Activated naive CD8-positive, alpha-beta T cell (primary cell): ENCODE measurements around the gene EHMT1.
"Not testable (repeated sequence)": the region's sequence is repeated elsewhere in the genome, so short reads cannot be mapped to it uniquely, and the experiment has no call there.

Source experiments
- H3K27ac Mint-ChIP-seq: one replicate; pipeline ENCODE4 v1.8.0; 2021; ENCODE audit warnings: mixed read lengths
- H3K27me3 Mint-ChIP-seq: one replicate; pipeline ENCODE4 v1.8.0; 2021; ENCODE audit warnings: mixed read lengths
- H3K36me3 Mint-ChIP-seq: one replicate; pipeline ENCODE4 v1.8.0; 2021; ENCODE audit warnings: mixed read lengths
- H3K4me1 Mint-ChIP-seq: one replicate; pipeline ENCODE4 v1.8.0; 2021; ENCODE audit warnings: low read depth, mixed read lengths
- H3K4me3 Mint-ChIP-seq: one replicate; pipeline ENCODE4 v1.8.0; 2021; ENCODE audit warnings: mild to moderate bottlenecking, mixed read lengths
- H3K9me3 Mint-ChIP-seq: one replicate; pipeline ENCODE4 v1.8.0; 2021; ENCODE audit warnings: low read depth, mixed read lengths

EHMT1 gene

DNA sequence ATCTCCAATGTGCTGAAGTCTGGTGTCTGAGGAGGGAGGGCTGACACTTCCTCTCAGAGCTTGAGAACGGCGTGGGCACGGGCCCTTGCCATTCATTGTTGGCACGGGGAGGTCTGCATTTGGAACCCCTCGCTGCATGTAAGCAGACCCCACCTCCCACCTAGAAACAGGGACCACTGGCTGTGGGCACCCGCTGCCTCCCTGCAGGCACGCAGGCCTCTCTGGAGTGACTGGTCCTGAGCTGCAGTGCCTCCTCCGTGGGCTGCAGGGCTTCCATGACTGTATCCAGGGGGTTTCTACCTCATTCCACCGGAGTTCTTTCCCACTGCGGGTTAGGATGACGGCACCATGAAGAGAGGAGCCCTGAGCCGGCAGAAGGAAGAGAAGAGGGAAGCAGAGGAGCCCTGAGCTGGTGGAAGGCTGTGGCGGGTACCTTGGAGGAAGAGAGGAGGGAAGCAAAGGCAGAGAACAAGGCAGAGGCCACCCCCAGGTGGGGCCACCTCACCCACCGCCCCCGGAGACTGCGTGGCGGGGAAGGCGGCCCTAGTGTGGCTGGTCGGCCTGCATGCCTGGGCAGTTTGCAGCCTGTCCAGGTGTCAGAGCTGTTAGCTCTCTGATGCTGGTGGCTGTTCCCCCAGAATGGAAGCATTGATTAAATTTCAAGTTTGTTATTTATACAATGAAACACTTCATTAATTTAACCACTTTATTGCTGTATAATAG is 183.9 kb downstream of the EHMT1 start:
- peaks cover 7% of the 10 kb centered on the region for H3K4me1 Mint-ChIP-seq
- H3K36me3 Mint-ChIP-seq, result peaks cover 6% of the 10 kb centered on the region
- H3K9me3 Mint-ChIP-seq, result no peaks in the 10 kb centered on the region
- no peak overlapping the region for H3K4me3 Mint-ChIP-seq
- no peak overlapping the region for H3K27ac Mint-ChIP-seq
- no peaks in the 10 kb centered on the region for H3K27me3 Mint-ChIP-seq

DNA sequence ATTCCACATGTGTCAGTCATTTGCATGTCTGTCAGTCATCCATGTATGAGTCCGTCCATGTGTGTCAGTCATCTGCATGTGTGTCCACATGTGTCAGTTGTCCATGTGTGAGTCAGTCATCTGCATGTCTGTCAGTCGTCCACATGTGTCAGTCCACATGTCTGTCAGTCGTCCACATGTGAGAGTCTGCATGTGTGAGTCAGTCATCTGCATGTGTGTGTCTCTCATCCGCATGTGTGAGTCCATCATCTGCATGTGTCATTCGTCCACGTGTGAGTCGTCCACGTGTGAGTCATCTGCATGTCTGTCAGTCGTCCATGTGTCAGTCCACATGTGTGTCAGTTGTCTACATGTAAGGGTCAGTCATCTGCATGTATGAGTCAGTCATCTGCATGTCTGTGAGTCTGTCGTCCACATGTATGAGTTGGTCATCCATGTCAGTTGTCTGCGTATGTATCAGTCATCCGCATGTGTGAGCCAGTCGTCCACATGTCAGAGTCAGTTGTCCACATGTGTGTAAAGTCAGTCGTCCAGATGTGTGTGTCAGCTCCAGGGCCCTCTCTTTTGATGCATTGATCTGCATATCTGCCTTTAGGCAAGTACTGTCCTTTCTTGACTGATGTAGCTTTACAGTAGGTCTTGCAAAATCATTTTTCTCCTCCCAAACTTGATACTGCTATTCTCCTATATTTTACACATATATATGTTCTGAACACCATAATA is 186.3 kb downstream of the EHMT1 start:
- Mint-ChIP-seq H3K4me3 (no peak overlapping the region), H3K36me3 (peaks cover 6% of the 10 kb centered on the region), H3K4me1 (peaks cover 13% of the 10 kb centered on the region), H3K27ac (no peak overlapping the region), H3K9me3 (no peaks in the 10 kb centered on the region), H3K27me3 (no peaks in the 10 kb centered on the region)

DNA sequence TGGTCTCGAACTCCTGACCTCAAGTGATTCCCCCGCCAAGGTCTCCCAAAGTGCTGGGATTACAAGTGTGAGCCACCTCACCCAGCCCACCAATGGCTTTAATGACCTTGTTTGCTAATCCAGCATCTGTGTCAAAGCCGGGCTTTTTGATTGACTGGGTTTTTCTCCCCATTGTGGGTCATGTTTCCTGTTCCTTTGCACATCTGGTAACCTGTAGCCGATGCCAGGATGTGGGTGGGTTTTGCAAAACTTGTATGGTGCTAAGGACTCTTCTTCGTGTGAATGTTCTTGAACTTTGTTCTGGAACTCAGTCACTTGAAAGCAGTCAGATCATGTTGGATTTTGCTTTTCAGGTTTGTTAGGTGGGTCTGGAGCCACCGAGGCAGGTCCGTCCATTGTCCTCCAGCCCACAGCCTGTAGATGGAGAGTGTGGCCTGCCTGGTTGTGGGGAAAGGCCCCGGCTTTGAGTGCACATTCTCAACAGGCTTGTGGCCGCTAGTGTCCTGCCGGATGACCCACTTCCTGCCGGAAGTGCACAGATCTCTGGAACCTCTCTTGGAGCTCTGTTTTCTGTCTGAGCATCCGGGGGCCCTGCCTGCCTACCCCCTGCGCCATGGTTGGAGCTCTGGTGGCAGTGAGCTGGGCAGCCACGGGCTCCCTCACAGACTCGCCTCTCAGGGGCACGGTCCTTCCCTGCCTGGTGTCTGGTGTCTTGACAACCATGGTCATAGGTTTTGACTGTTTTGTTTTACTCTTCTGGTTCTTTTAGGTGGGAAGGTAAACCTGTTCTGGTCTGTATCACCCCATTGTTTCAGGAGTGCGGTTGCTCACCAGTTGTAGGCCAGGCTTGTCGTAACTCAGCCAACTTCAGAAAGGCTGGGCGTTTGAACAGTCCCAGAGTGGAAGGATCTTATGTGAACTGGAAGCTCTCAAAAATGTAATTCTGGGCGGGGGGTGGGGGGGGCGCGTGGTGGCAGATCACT is 189.2 kb downstream of the EHMT1 start:
- Mint-ChIP-seq H3K36me3 (peaks cover 6% of the 10 kb centered on the region), H3K9me3 (no peaks in the 10 kb centered on the region), H3K4me1 (peaks cover 13% of the 10 kb centered on the region), H3K4me3 (no peak overlapping the region), H3K27me3 (no peaks in the 10 kb centered on the region), H3K27ac (no peak overlapping the region)

DNA sequence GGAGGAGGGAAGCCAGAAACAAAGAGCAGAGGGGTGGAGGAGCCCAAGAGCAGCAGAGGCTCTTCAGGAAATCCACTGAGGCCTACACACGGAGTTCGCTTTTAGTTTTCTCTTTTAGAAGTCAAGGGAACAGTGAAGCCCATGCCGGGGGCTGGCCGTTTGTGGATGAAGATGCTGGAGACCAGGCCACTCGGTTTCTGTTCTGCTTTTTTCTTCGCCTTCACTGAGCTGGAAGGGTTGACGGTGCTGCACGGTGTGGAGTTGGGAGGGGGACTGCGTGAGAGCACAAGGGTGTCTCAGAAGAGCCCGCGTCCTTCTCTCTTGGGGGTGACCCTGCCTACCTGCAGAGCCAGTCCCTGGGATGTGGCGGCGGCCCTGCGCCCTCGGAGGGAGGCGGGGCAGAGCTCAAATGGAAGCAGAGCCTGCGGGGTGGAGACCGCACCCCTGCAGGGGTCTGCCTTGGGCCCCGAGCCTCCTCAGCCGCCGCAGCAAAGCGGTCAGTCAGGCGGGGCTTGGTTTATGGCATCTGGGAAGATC is 190.3 kb downstream of the EHMT1 start:
- Mint-ChIP-seq H3K4me1 (peaks cover 13% of the 10 kb centered on the region), H3K9me3 (no peaks in the 10 kb centered on the region), H3K27me3 (no peaks in the 10 kb centered on the region), H3K36me3 (peaks cover 2% of the 10 kb centered on the region), H3K4me3 (no peak overlapping the region), H3K27ac (no peak overlapping the region)

DNA sequence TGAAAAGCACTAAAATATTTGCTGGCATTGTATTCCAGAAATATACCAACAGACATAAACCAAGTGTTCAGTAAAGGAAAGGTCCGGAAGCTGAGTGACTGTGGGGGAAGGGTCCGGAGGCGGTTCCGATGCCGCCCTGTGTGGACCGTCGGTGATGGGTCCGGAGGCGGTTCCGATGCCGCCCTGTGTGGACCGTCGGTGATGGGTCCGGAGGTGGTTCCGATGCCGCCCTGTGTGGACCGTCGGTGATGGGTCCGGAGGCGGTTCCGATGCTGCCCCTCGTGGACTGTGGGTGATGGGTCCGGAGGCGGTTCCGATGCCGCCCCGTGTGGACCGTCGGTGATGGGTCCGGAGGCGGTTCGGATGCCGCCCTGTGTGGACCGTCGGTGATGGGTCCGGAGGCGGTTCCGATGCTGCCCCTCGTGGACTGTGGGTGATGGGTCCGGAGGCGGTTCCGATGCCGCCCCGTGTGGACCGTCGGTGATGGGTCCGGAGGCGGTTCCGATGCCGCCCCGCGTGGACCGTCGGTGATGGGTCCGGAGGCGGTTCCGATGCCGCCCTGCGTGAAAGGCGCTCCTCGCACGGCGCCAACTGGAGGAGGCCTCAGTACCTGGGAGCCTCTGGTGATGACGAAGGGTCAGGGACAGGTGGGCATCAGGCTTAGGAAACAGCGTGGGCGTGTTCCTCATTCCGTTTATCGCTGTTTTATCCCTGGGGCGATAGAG is 191.1 kb downstream of the EHMT1 start:
- not testable (repeated sequence) for H3K36me3 Mint-ChIP-seq, H3K9me3 Mint-ChIP-seq, H3K27me3 Mint-ChIP-seq, H3K4me3 Mint-ChIP-seq, H3K27ac Mint-ChIP-seq
- peaks cover 13% of the 10 kb centered on the region for H3K4me1 Mint-ChIP-seq

DNA sequence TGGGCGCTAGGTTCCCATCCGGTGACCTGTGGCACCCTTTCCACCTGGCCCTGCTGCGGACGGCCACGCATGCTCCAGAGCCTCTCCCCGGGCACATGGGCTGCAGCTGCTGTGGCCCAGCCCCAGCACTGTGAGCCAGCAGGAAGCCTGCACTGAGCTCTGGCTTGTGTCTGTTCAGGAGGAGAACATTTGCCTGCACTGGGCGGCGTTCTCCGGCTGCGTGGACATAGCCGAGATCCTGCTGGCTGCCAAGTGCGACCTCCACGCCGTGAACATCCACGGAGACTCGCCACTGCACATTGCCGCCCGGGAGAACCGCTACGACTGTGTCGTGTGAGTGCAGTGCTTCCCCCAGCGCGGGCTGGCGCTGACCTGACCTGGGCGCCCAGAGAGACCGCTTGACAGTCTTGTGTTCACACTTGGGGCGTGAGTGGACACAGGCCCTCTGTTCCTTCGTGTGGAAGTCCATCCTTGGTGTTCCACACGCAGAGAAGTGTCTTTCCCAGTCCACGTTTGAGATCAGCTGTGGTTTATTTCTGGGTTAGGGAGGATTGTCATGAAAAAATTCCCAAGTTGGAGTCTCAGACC is 192.6 kb downstream of the EHMT1 start:
- H3K4me3 Mint-ChIP-seq, result no peak overlapping the region

DNA sequence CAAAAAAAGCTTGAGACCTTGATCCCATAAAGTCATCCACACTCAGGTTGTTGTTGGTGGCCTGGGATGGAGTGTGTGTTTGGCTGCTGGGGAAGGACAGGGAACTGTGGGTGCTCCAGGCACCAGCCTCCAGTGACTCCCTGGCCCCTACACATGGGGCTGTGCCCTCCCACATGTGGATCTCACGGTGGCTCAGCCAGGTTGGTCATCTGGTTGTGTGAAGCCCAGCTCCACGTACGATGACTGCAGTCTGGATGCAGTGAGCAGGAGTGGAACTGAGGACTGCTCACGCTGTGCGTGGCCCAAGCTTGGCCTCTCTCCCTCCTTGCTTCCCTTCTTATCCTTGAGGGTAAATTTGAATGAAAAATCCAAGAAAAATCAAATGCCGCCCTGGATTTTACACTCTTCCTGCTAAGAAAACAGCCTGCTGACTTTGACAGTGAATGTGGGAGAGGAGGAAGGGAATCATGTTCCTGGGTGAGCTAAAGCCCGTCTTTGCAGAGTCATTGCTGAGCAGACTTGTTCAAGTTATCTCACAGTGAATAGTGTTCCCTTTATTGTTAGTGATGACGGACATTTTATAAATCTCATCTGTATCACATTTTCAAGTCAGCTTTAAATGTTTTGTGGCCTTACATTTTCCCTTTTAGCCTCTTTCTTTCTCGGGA is 193.7 kb downstream of the EHMT1 start:
- Mint-ChIP-seq H3K36me3 (peaks cover 3% of the 10 kb centered on the region), H3K4me3 (no peak overlapping the region), H3K27ac (no peak overlapping the region)

More for the DNA sequence above, 192.6 kb downstream of the EHMT1 start:
- H3K27ac Mint-ChIP-seq, result no peak overlapping the region
- H3K4me1 Mint-ChIP-seq, result peaks cover 13% of the 10 kb centered on the region
- H3K27me3 Mint-ChIP-seq, result no peaks in the 10 kb centered on the region
- H3K36me3 Mint-ChIP-seq, result peaks cover 3% of the 10 kb centered on the region
- no peaks in the 10 kb centered on the region for H3K9me3 Mint-ChIP-seq

DNA sequence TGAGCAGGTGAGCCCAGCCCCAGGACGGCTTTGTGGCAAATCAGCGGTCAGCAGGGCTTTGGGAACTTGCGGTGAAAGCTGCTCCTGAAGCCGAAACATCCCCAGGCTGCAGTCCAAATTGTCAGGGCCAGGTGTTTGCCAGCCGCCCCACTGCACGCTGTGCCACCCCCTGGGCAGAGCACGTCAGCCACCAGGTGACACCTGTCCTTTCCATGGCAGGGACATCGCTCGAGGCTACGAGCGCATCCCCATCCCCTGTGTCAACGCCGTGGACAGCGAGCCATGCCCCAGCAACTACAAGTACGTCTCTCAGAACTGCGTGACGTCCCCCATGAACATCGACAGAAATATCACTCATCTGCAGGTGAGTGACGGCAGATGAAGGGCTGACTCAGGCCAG is 194.4 kb downstream of the EHMT1 start:
- Mint-ChIP-seq H3K9me3 (no peaks in the 10 kb centered on the region), H3K27me3 (no peaks in the 10 kb centered on the region), H3K4me1 (peaks cover 3% of the 10 kb centered on the region), H3K27ac (no peak overlapping the region), H3K4me3 (no peak overlapping the region), H3K36me3 (peaks cover 4% of the 10 kb centered on the region)

More for the DNA sequence above, 193.7 kb downstream of the EHMT1 start:
- Mint-ChIP-seq H3K9me3 (no peaks in the 10 kb centered on the region), H3K4me1 (peaks cover 8% of the 10 kb centered on the region), H3K27me3 (no peaks in the 10 kb centered on the region)

DNA sequence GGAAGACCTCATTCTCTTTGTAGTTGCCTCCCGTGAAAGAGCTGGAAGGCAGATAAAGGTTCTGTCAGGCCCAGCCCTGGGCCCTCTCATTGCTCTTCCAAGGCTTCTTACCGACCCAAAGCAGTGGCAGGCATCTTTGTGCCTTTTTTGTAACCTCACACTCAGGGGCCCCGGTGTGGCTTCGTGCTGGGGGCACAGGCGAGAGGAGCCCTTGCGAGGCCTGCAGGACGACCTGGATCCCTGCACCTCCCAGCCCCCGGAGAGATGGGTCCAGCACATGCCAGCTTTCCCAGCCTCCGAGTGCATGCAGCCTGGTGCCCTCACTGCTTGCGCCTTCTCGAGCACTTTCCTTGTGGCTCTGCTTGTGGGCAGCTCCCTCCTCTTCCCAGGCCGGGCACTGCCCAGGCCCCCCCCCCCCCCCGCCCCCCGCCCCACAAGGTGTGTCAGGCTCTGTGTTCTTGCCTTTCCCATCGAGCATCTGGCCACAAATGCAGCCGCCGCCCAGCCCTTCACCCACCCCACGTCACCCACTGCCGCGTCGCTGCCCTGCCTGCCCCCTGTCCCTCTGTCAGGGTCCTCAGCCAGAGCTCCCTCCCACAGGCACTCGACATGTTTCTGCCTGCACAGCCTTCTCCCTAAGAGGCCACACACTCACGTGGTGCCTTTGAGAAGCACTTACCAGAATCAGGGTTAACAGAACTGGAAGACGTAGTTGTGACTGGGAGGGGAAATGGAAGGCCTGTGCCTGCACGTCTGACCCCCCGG is 195.0 kb downstream of the EHMT1 start:
- H3K36me3 Mint-ChIP-seq, result peaks cover 5% of the 10 kb centered on the region
- no peak overlapping the region for H3K27ac Mint-ChIP-seq
- no peaks in the 10 kb centered on the region for H3K4me1 Mint-ChIP-seq
- no peaks in the 10 kb centered on the region for H3K9me3 Mint-ChIP-seq
- H3K27me3 Mint-ChIP-seq, result no peaks in the 10 kb centered on the region
- no peak overlapping the region for H3K4me3 Mint-ChIP-seq

DNA sequence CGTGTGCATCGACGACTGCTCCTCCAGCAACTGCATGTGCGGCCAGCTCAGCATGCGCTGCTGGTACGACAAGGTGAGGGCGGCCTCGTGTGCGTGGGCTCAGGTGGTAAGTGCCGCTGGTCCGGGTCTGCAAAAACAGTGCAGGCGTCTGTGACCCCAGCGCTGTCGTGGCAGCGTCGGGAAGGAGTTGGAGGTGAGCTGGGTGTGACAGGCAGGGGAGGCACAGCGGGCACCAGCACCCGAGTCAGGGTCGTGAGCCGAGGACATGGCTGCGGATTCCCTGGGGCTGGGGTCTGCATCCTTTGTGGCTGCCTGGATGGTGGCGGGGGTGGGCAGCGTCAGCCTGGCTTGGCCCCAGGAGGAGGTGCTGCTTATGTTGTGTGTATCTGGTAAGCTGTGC is 195.6 kb downstream of the EHMT1 start:
- H3K4me1 Mint-ChIP-seq, result no peaks in the 10 kb centered on the region
- H3K4me3 Mint-ChIP-seq, result no peak overlapping the region
- no peaks in the 10 kb centered on the region for H3K9me3 Mint-ChIP-seq
- peaks cover 5% of the 10 kb centered on the region for H3K36me3 Mint-ChIP-seq
- no peaks in the 10 kb centered on the region for H3K27me3 Mint-ChIP-seq
- H3K27ac Mint-ChIP-seq, result no peak overlapping the region

DNA sequence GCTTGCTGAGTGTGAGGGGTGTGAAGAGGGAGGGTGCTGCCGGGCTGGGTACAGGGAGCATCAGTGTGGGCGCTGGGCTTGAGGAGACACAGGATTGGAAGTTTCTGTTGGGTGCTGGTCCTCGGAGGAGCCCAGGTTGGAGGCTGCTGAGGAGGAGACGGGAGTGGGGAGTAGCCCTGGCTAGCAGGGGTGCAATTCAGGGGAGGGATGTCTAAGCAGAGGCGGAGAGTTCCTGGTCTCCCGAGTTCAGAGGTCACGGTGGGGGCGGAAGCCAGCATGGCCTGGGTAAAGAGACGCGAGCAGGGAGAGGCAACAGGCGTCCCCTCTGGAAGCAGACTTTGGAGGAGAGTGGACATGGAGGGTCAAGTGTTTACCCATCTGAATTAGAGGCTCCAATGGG is 196.0 kb downstream of the EHMT1 start:
- no peak overlapping the region for H3K4me3 Mint-ChIP-seq
- no peaks in the 10 kb centered on the region for H3K9me3 Mint-ChIP-seq
- H3K36me3 Mint-ChIP-seq, result peaks cover 5% of the 10 kb centered on the region
- H3K27me3 Mint-ChIP-seq, result no peaks in the 10 kb centered on the region
- no peak overlapping the region for H3K27ac Mint-ChIP-seq
- H3K4me1 Mint-ChIP-seq, result no peaks in the 10 kb centered on the region

DNA sequence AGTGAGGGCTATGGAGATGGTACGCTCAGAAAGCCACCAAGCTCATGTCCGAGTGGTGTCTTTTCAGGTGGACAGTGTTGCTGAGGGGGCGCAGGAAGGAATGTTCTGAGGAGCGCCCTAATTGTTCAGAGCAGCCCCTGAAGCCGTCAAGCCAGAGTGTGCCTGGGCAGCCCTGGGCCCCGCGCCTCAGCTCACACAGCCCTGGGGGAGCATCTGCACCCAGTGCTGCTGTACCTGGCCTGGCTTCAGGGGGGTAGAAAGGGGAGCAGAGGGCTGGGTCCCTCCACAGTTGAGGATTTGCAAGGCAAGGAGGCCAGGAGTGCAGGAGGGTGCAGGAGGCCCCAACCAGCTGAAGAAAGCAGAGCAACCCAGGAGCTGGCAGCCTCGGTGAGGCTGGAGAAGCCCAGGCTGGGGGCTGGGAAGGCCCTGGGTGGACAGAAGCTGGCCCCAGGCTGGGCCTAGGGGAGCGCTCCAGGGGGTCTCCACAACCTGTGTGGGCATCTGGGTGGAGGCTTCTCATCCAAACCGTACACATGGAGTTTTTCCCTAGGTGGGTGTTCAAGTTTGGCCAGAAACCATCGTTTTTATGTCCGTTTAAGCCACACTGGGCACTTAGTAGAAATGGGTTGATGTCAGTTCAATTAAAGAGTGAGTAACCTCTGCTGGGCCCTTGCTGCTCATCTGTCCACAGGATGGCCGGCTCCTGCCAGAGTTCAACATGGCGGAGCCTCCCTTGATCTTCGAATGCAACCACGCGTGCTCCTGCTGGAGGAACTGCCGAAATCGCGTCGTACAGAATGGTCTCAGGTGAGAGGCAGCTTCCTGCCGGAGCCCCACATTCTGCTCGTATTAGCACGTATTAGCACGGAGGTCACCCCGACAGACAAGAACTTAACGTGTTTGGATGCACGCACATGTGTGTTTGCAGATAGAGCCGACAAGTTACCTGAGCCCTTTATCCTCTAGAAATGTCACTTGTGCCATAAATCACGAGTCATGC is 196.8 kb downstream of the EHMT1 start:
- no peak overlapping the region for H3K27ac Mint-ChIP-seq
- H3K27me3 Mint-ChIP-seq, result no peaks in the 10 kb centered on the region

More for the DNA sequence above, 196.8 kb downstream of the EHMT1 start:
- Mint-ChIP-seq H3K9me3 (no peaks in the 10 kb centered on the region), H3K4me3 (no peak overlapping the region), H3K4me1 (no peaks in the 10 kb centered on the region), H3K36me3 (peaks cover 8% of the 10 kb centered on the region)
